PC-9 (cell line): ENCODE results near the gene CC2D1A.

ENCODE experiments used
- CTCF ChIP-seq: fragments of 200-600 bp; sonication (generic); conservative IDR thresholded peaks from 2 replicates; pipeline ENCODE4 v1.6.1; 2017; ENCODE audit warnings: mixed run types, antibody characterized with exemption, mild to moderate bottlenecking, moderate library complexity
- EZH2 ChIP-seq: fragments of 200-600 bp; sonication (generic); IDR thresholded peaks from 2 replicates; pipeline ENCODE4 v1.8.0; 2017; ENCODE audit warnings: antibody characterized with exemption, low read depth

DNA sequence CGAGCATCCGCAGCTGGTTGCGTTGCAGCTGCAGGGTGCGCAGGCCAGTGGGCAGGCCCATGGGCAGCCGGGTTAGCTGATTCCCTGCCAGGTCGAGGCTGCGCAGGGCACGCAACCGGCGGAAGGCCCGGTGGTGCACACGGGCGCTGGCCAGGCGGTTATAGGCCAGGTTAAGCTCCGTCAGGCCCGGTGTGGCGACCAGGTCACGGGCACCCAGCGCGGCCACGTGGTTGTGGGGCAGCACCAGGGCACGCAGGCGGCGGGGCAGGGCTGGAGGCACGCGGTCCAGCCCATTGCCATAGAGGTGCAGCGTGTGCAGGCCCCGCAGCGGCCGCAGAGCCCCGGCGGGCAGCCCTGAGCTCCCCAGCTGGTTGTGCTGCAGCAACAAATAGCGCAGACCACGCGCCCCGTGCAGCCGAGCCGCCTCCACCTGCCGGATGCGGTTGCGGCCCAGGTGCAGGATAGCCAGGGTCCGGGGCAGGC is 27.0 kb downstream of the CC2D1A start:
- TF ChIP-seq EZH2 = no peak
- TF ChIP-seq CTCF = no peak
